ENCODE measurements around the gene AGK. TPM values are rescaled to one million over a fixed set of nuclear protein-coding genes. Genes with fewer than 3 reads are reported as not detected.

Gene AGK
- total RNA-seq, 1 experiment from 2014 or later = 32.2 TPM

DNA sequence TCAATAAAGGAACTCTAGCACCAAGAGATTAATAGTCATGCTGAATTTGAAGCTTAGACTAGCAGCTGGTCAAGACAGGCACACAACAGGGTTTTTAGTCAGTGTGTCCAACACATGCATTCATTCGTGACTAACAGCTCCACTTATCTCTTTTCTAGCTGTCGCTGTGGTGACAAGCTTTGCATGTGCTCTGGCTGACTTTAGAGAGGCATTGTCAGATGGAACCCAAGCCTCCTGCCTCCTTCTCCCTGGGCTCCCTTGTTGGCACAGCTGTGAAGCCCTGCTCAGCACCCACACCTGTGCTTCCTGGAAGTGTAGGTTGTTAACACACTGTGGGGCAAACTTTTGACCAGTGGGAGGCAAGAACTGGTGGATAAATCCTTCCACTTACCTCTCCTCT is 9.8 kb upstream of the AGK start (continued):
- TF ChIP-seq ZNF281 (CRISPR knock-in tag; IDR thresholded peaks at IDR 0.05) (no peak), ETV6 (CRISPR knock-in tag; IDR thresholded peaks at IDR 0.05) (no peak), ZNF121 (CRISPR knock-in tag; IDR thresholded peaks at IDR 0.05) (no peak), ZNF416 (CRISPR knock-in tag; IDR thresholded peaks at IDR 0.05) (no peak)
- TF ChIP-seq, protein P1, sequence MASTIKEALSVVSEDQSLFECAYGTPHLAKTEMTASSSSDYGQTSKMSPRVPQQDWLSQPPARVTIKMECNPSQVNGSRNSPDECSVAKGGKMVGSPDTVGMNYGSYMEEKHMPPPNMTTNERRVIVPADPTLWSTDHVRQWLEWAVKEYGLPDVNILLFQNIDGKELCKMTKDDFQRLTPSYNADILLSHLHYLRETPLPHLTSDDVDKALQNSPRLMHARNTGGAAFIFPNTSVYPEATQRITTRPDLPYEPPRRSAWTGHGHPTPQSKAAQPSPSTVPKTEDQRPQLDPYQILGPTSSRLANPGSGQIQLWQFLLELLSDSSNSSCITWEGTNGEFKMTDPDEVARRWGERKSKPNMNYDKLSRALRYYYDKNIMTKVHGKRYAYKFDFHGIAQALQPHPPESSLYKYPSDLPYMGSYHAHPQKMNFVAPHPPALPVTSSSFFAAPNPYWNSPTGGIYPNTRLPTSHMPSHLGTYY (CRISPR knock-in tag; IDR thresholded peaks at IDR 0.05) = no peak

DNA sequence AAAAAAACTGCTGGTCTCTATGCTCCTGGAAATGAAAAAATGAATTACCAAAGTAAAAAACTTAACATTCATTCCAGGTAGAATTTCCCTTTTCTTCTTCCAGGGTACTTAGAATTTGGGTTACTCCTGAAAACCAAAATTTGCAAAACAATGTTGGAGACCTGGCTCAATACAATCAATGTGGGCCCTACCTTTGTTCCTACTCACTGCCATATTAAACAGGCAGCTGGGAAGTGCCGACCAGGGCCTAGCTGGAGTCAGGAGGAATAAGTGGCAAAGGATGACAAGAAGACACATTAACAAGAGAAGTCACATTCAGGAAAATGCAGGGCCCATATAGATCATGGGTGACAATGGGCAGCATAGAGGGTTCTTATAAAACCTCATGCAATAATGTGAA is 6.4 kb upstream of the AGK start:
- ChIA-PET POLR2A (no interaction called here), CTCF (interaction anchor here (0.6 to 1.8 kb wide), 5 partner anchors 11 to 475 kb away, joined by 3 to 9 read pairs (median 3); no protein-coding TSS in a partner anchor)
- peak overlapping the region; percentile 45 for H3K27ac Mint-ChIP-seq
- H3K4me3 Mint-ChIP-seq = peak overlapping the region; percentile 2; the same call in 1 of the 2 replicates
- no peaks in the 10 kb centered on the region for H3K27me3 Mint-ChIP-seq (ENCODE audit: low read depth)
- ATAC-seq (peak; percentile 92), DNase-seq (ENCODE audit: low spot score) (peak; percentile 38)
- peaks cover 33% of the 10 kb centered on the region for H3K4me1 Mint-ChIP-seq
- no peaks in the 10 kb centered on the region; the same call in 1 of the 2 replicates for H3K36me3 Mint-ChIP-seq
- no peaks in the 10 kb centered on the region for H3K9me3 Mint-ChIP-seq
- TF ChIP-seq HMGXB4 (CRISPR knock-in tag; IDR thresholded peaks at IDR 0.05) (no peak), NR1H2 (CRISPR knock-in tag; IDR thresholded peaks at IDR 0.05) (no peak), PRDM15 (CRISPR knock-in tag; IDR thresholded peaks at IDR 0.05) (no peak), ZNF121 (CRISPR knock-in tag; IDR thresholded peaks at IDR 0.05) (no peak), ZNF671 (CRISPR knock-in tag; IDR thresholded peaks at IDR 0.05) (no peak), ARID4B (CRISPR knock-in tag; IDR thresholded peaks at IDR 0.05; ENCODE audit: borderline replicate concordance) (no peak), CREM (CRISPR knock-in tag; IDR thresholded peaks at IDR 0.05) (no peak), NR2C2 (CRISPR knock-in tag; IDR thresholded peaks at IDR 0.05) (no peak), SMAD3 (CRISPR knock-in tag; IDR thresholded peaks at IDR 0.05; ENCODE audit: borderline replicate concordance) (no peak), ESRRA (CRISPR knock-in tag; IDR thresholded peaks at IDR 0.05; ENCODE audit: borderline replicate concordance) (no peak), ZNF396 (CRISPR knock-in tag; IDR thresholded peaks at IDR 0.05; ENCODE audit: borderline replicate concordance) (no peak), OVOL2 (CRISPR knock-in tag; IDR thresholded peaks at IDR 0.05; ENCODE audit: borderline replicate concordance) (no peak), FOXK1 (CRISPR knock-in tag; IDR thresholded peaks at IDR 0.05) (no peak), ZNF232 (CRISPR knock-in tag; IDR thresholded peaks at IDR 0.05) (no peak), ZBTB21 (CRISPR knock-in tag; IDR thresholded peaks at IDR 0.05; ENCODE audit: borderline replicate concordance) (no peak)
- TF ChIP-seq, protein P2, sequence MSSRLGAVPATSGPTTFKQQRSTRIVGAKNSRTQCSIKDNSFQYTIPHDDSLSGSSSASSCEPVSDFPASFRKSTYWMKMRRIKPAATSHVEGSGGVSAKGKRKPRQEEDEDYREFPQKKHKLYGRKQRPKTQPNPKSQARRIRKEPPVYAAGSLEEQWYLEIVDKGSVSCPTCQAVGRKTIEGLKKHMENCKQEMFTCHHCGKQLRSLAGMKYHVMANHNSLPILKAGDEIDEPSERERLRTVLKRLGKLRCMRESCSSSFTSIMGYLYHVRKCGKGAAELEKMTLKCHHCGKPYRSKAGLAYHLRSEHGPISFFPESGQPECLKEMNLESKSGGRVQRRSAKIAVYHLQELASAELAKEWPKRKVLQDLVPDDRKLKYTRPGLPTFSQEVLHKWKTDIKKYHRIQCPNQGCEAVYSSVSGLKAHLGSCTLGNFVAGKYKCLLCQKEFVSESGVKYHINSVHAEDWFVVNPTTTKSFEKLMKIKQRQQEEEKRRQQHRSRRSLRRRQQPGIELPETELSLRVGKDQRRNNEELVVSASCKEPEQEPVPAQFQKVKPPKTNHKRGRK (CRISPR knock-in tag; IDR thresholded peaks at IDR 0.05; ENCODE audit: borderline replicate concordance) = no peak
